Neural cell (in vitro differentiated cells): ENCODE results near the gene ATXN10. TPM values are rescaled to one million over a fixed set of nuclear protein-coding genes. Genes with fewer than 3 reads are reported as not detected.

ENCODE experiments used
- H2AFZ ChIP-seq: fragments of 200-600, 300-800 bp; sonication (generic), shearing (Covaris generic); 2 replicates; pipeline ENCODE4 v1.6.0; 2014; ENCODE audit warnings: low read depth, mild to moderate bottlenecking, antibody characterized with exemption, low read length, moderate library complexity
- H3F3A ChIP-seq: fragments of 200-600 bp; shearing (Covaris generic); 2 replicates; pipeline ENCODE4 v1.6.1; 2016; ENCODE audit warnings: mild to moderate bottlenecking, moderate library complexity, mixed read lengths, antibody characterized with exemption, low read length; ENCODE audit not compliant: insufficient read depth, poor library complexity, severe bottlenecking
- H3K27ac ChIP-seq: fragments of 200-600, 300-800 bp; sonication (generic), shearing (Covaris generic); 2 replicates; pipeline ENCODE4 v1.5.1; 2014; ENCODE audit warnings: mild to moderate bottlenecking, low read length, moderate library complexity
- H3K27me3 ChIP-seq: fragments of 300-800, 200-600 bp; sonication (generic), shearing (Covaris generic); 2 replicates; pipeline ENCODE4 v1.6.0; 2014; ENCODE audit warnings: mild to moderate bottlenecking, low read depth, low read length, moderate library complexity; ENCODE audit not compliant: insufficient read depth
- H3K36me3 ChIP-seq: fragments of 300-800, 200-600 bp; sonication (generic), shearing (Covaris generic); 2 replicates; pipeline ENCODE4 v1.5.1; 2014; ENCODE audit warnings: mild to moderate bottlenecking, antibody characterized with exemption, low read length, moderate library complexity; ENCODE audit not compliant: insufficient read depth
- H3K4me2 ChIP-seq: fragments of 300-800, 200-600 bp; sonication (generic), shearing (Covaris generic); 2 replicates; pipeline ENCODE4 v1.6.0; 2014; ENCODE audit warnings: mild to moderate bottlenecking, low read length
- H3K4me3 ChIP-seq: fragments of 300-800, 200-600 bp; sonication (generic), shearing (Covaris generic); 2 replicates; pipeline ENCODE4 v1.5.1; 2014; ENCODE audit warnings: mild to moderate bottlenecking, low read length, moderate library complexity
- H3K79me2 ChIP-seq: fragments of 200-600 bp; shearing (Covaris generic); replicated peaks from 2 replicates; pipeline ENCODE4 v1.6.0; 2014; ENCODE audit warnings: mild to moderate bottlenecking, low read length, moderate library complexity; ENCODE audit not compliant: insufficient read depth
- H3K9ac ChIP-seq: fragments of 300-800, 200-600 bp; sonication (generic), shearing (Covaris generic); 2 replicates; pipeline ENCODE4 v1.6.1; 2016; ENCODE audit warnings: mild to moderate bottlenecking, low read length, mixed read lengths
- H3K9me2 ChIP-seq: fragments of 200-600 bp; shearing (Covaris generic); 2 replicates; pipeline ENCODE4 v1.6.1; 2016; ENCODE audit warnings: mild to moderate bottlenecking, low read length, mixed read lengths; ENCODE audit not compliant: insufficient read depth
- H3K9me3 ChIP-seq: fragments of 200-600, 300-800 bp; sonication (generic), shearing (Covaris generic); 2 replicates; pipeline ENCODE4 v1.6.1; 2016; ENCODE audit warnings: mild to moderate bottlenecking, mixed run types, low read length, moderate library complexity, mixed read lengths
- H4K20me1 ChIP-seq: fragments of 200-600 bp; shearing (Covaris generic); 2 replicates; pipeline ENCODE4 v1.6.1; 2016; ENCODE audit warnings: mild to moderate bottlenecking, mixed run types; ENCODE audit not compliant: insufficient read depth
- CTCF ChIP-seq: fragments of 450-650 bp; IDR thresholded peaks from 2 replicates; pipeline ENCODE4 v1.5.1; 2014; ENCODE audit warnings: antibody characterized with exemption, mild to moderate bottlenecking, moderate library complexity; ENCODE audit not compliant: poor library complexity, severe bottlenecking
- EP300 ChIP-seq: fragments of 450-650 bp; conservative IDR thresholded peaks from 2 replicates; pipeline ENCODE4 v1.6.1; 2014; ENCODE audit warnings: antibody characterized with exemption, mild to moderate bottlenecking, moderate library complexity; ENCODE audit not compliant: poor library complexity, severe bottlenecking
- EZH2 ChIP-seq: fragments of 200-600, 300-800 bp; shearing (Covaris generic), sonication (generic); IDR thresholded peaks from 2 replicates; pipeline ENCODE4 v1.6.1; 2014; ENCODE audit warnings: antibody characterized with exemption, low read length, borderline replicate concordance, mild to moderate bottlenecking; ENCODE audit not compliant: insufficient read depth, poor library complexity, severe bottlenecking
- MXI1 ChIP-seq: fragments of 450-650 bp; conservative IDR thresholded peaks from 2 replicates; pipeline ENCODE4 v1.6.1; 2014; ENCODE audit warnings: antibody characterized with exemption, mild to moderate bottlenecking; ENCODE audit not compliant: poor library complexity, severe bottlenecking
- POLR2AphosphoS5 ChIP-seq: IDR thresholded peaks from 2 replicates; pipeline ENCODE4 v1.6.1; 2012
- RAD21 ChIP-seq: fragments of 450-650 bp; conservative IDR thresholded peaks from 2 replicates; pipeline ENCODE4 v1.6.1; 2014; ENCODE audit warnings: antibody characterized with exemption, mild to moderate bottlenecking, moderate library complexity
- REST ChIP-seq: IDR thresholded peaks from 2 replicates; pipeline ENCODE4 v1.6.1; 2012; ENCODE audit warnings: borderline replicate concordance
- SMC3 ChIP-seq: fragments of 450-650 bp; conservative IDR thresholded peaks from 2 replicates; pipeline ENCODE4 v1.6.1; 2014; ENCODE audit warnings: antibody characterized with exemption, mild to moderate bottlenecking, moderate library complexity; ENCODE audit not compliant: poor library complexity
- TAF1 ChIP-seq: IDR thresholded peaks from 2 replicates; pipeline ENCODE4 v1.6.1; 2012; ENCODE audit warnings: low read depth
- polyA plus RNA-seq: library from polyadenylated mRNA; depleted of rRNA; stranded (reverse); fragments of >200 nt; gene quantifications from 2 replicates; pipeline ENCODE4 v1.2.3, GENCODE V29; 2014

The ATXN10 gene
- polyA plus RNA-seq, 1 donor from 2014 or later, result 321 TPM

- no peak overlapping the region for H3K9ac ChIP-seq
- TF ChIP-seq REST (no peak), SMC3 (no peak), TAF1 (no peak), EP300 (no peak), POLR2AphosphoS5 (no peak), CTCF (no peak), MXI1 (no peak), EZH2 (no peak), RAD21 (no peak)
- no peaks in the 10 kb centered on the region for H3K79me2 ChIP-seq
- H3F3A ChIP-seq, result no peaks in the 10 kb centered on the region
- H3K36me3 ChIP-seq, result no peaks in the 10 kb centered on the region
- no peak overlapping the region for H3K4me2 ChIP-seq
- H3K9me3 ChIP-seq, result no peaks in the 10 kb centered on the region
- no peak overlapping the region for H3K4me3 ChIP-seq
- H2AFZ ChIP-seq, result no peak overlapping the region
- H3K9me2 ChIP-seq, result no peaks in the 10 kb centered on the region
- H3K27me3 ChIP-seq, result peaks cover 18% of the 10 kb centered on the region
- no peak overlapping the region for H3K27ac ChIP-seq
- no peaks in the 10 kb centered on the region for H4K20me1 ChIP-seq
Measured at GRCh38 chr22:45871721-45872120, 200.1 kb downstream of the ATXN10 start.

- H3K27me3 ChIP-seq, result peaks cover 8% of the 10 kb centered on the region
- H4K20me1 ChIP-seq, result no peaks in the 10 kb centered on the region
- H3K9me2 ChIP-seq, result no peaks in the 10 kb centered on the region
- H3K36me3 ChIP-seq, result no peaks in the 10 kb centered on the region
- H3K9ac ChIP-seq, result no peak overlapping the region
- H3K27ac ChIP-seq, result no peak overlapping the region
- H3F3A ChIP-seq, result no peaks in the 10 kb centered on the region
- no peak overlapping the region for H2AFZ ChIP-seq
- H3K79me2 ChIP-seq, result no peaks in the 10 kb centered on the region
- TF ChIP-seq SMC3 (no peak), EP300 (no peak), REST (no peak), EZH2 (no peak), TAF1 (no peak), CTCF (no peak), RAD21 (no peak), MXI1 (no peak), POLR2AphosphoS5 (no peak)
- H3K4me2 ChIP-seq, result no peak overlapping the region
- H3K9me3 ChIP-seq, result no peaks in the 10 kb centered on the region
- no peak overlapping the region for H3K4me3 ChIP-seq
Measured at GRCh38 chr22:45872659-45873263, 201.1 kb downstream of the ATXN10 start.
